ENCODE data around the gene DYRK1A.

Gene DYRK1A

DNA sequence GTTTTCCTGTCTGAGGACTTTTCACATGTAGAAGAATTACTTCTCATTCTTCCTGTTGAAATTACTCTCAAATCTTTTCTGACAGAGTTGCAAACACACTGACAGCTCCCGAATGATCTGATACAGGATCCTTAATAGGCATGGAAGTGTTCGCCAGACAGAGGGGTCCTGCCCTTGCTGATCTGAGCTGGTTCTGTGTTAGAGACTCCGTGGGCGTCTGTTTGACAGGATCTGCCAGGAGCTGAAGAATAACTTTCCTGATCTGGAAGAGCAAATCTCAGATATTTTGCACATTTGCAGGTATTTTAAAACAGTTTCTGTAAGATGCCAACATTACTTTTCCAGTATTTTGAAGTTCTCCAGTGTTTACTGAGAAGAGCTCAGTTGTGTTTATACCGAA, 202.3 kb downstream of the DYRK1A start:
- no peak for DNase-seq

GRCh38 chr21:37571442-37571841, 204.9 kb downstream of the DYRK1A start:
- no peak for DNase-seq

GRCh38 chr21:37574316-37574715, 207.7 kb downstream of the DYRK1A start:
- no peak for DNase-seq

- DNase-seq: no peak
These were observed 208.2 kb downstream of the DYRK1A start for GRCh38 chr21:37574751-37575150.

- DNase-seq: no peak
These were observed 209.0 kb downstream of the DYRK1A start for GRCh38 chr21:37575580-37575979.

Measured in fibroblast of skin of back (primary cell).